ENCODE results near the gene LGMN.
"Not testable (repeated sequence)": the region's sequence is repeated elsewhere in the genome, so short reads cannot be mapped to it uniquely, and the experiment has no call there.

The LGMN gene

GRCh38 chr14:92680330-92680729, 68.1 kb downstream of the LGMN start:
- in situ Hi-C loops (cut with HindIII; ENCODE audit: low sequenced_read_pairs), result not testable (repeated sequence)

- in situ Hi-C loops (cut with HindIII; ENCODE audit: low sequenced_read_pairs), result no loop called here
Measured at GRCh38 chr14:92679246-92679645, 69.2 kb downstream of the LGMN start.

- in situ Hi-C loops (cut with HindIII; ENCODE audit: low sequenced_read_pairs), result no loop called here
Measured at GRCh38 chr14:92678766-92679165, 69.7 kb downstream of the LGMN start.

GRCh38 chr14:92677955-92678354, 70.5 kb downstream of the LGMN start:
- in situ Hi-C loops (cut with HindIII; ENCODE audit: low sequenced_read_pairs), result no loop called here

GRCh38 chr14:92677087-92677668, 71.2 kb downstream of the LGMN start:
- in situ Hi-C loops (cut with HindIII; ENCODE audit: low sequenced_read_pairs), result no loop called here

- in situ Hi-C loops (cut with HindIII; ENCODE audit: low sequenced_read_pairs), result no loop called here
Measured at GRCh38 chr14:92676403-92677086, 71.9 kb downstream of the LGMN start.

- in situ Hi-C loops (cut with HindIII; ENCODE audit: low sequenced_read_pairs), result no loop called here
Measured at GRCh38 chr14:92675976-92676375, 72.5 kb downstream of the LGMN start.

GRCh38 chr14:92675421-92675820, 73.0 kb downstream of the LGMN start:
- in situ Hi-C loops (cut with HindIII; ENCODE audit: low sequenced_read_pairs), result no loop called here

GRCh38 chr14:92673601-92674150, 74.8 kb downstream of the LGMN start:
- in situ Hi-C loops (cut with HindIII; ENCODE audit: low sequenced_read_pairs), result no loop called here

- in situ Hi-C loops (cut with HindIII; ENCODE audit: low sequenced_read_pairs), result no loop called here
Measured at GRCh38 chr14:92670643-92671366, 77.6 kb downstream of the LGMN start.

- in situ Hi-C loops (cut with HindIII; ENCODE audit: low sequenced_read_pairs), result no loop called here
Measured at GRCh38 chr14:92670160-92670559, 78.3 kb downstream of the LGMN start.

- in situ Hi-C loops (cut with HindIII; ENCODE audit: low sequenced_read_pairs), result no loop called here
Measured at GRCh38 chr14:92668276-92668973, 80.0 kb downstream of the LGMN start.

- in situ Hi-C loops (cut with HindIII; ENCODE audit: low sequenced_read_pairs), result no loop called here
Measured at GRCh38 chr14:92666251-92666650, 82.2 kb downstream of the LGMN start.

- in situ Hi-C loops (cut with HindIII; ENCODE audit: low sequenced_read_pairs), result no loop called here
Measured at GRCh38 chr14:92665661-92666110, 82.7 kb downstream of the LGMN start.

GRCh38 chr14:92663049-92663448, 85.4 kb downstream of the LGMN start:
- in situ Hi-C loops (cut with HindIII; ENCODE audit: low sequenced_read_pairs), result no loop called here

GRCh38 chr14:92660571-92660970, 87.9 kb downstream of the LGMN start:
- in situ Hi-C loops (cut with HindIII; ENCODE audit: low sequenced_read_pairs), result no loop called here

- in situ Hi-C loops (cut with HindIII; ENCODE audit: low sequenced_read_pairs), result no loop called here
Measured at GRCh38 chr14:92659765-92660561, 88.5 kb downstream of the LGMN start.

- in situ Hi-C loops (cut with HindIII; ENCODE audit: low sequenced_read_pairs), result no loop called here
Measured at GRCh38 chr14:92658684-92659083, 89.7 kb downstream of the LGMN start.

GRCh38 chr14:92658160-92658559, 90.3 kb downstream of the LGMN start:
- in situ Hi-C loops (cut with HindIII; ENCODE audit: low sequenced_read_pairs), result no loop called here

GRCh38 chr14:92657457-92658142, 90.8 kb downstream of the LGMN start:
- in situ Hi-C loops (cut with HindIII; ENCODE audit: low sequenced_read_pairs), result no loop called here

Measured in DLD1 (cell line).